ENCODE measurements around the gene SCEL.

SCEL gene

GRCh38 chr13:77563111-77563510, 27.6 kb downstream of the SCEL start:
- TF ChIP-seq REST (IDR thresholded peaks at IDR 0.05; ENCODE audit: insufficient read depth in 1 of 2, low read depth in 2 of 2, low read length in 2 of 2) = peak; percentile 74 to 92; a peak in 3 of 4 replicates
- TF ChIP-seq POLR2AphosphoS5 (IDR thresholded peaks at IDR 0.05; ENCODE audit: low read depth, low read length) = no peak

GRCh38 chr13:77565635-77566034, 30.1 kb downstream of the SCEL start:
- TF ChIP-seq FOXP2 (optimal IDR thresholded peaks at IDR 0.05; ENCODE audit: borderline replicate concordance, extremely low read depth, extremely low read length, insufficient read depth) = no peak
- no peak for TF ChIP-seq REST (IDR thresholded peaks at IDR 0.05; ENCODE audit: insufficient read depth in 1 of 2, low read depth in 2 of 2, low read length in 2 of 2)
- no peak for TF ChIP-seq SIN3A (IDR thresholded peaks at IDR 0.05; ENCODE audit: borderline replicate concordance, insufficient read depth, low read length)
- TF ChIP-seq POLR2AphosphoS5 (IDR thresholded peaks at IDR 0.05; ENCODE audit: low read depth, low read length) = no peak
- no peak for TF ChIP-seq TAF1 (IDR thresholded peaks at IDR 0.05; ENCODE audit: borderline replicate concordance, insufficient read depth, low read length)

- TF ChIP-seq SIN3A (IDR thresholded peaks at IDR 0.05; ENCODE audit: borderline replicate concordance, insufficient read depth, low read length) = no peak
- no peak for TF ChIP-seq FOXP2 (optimal IDR thresholded peaks at IDR 0.05; ENCODE audit: borderline replicate concordance, extremely low read depth, extremely low read length, insufficient read depth)
- TF ChIP-seq REST (IDR thresholded peaks at IDR 0.05; ENCODE audit: insufficient read depth in 1 of 2, low read depth in 2 of 2, low read length in 2 of 2) = no peak
- no peak for TF ChIP-seq TAF1 (IDR thresholded peaks at IDR 0.05; ENCODE audit: borderline replicate concordance, insufficient read depth, low read length)
These were observed 36.5 kb downstream of the SCEL start for GRCh38 chr13:77571956-77572355.

GRCh38 chr13:77574096-77574495, 38.6 kb downstream of the SCEL start:
- TF ChIP-seq POLR2AphosphoS5 (IDR thresholded peaks at IDR 0.05; ENCODE audit: low read depth, low read length) = no peak
- no peak for TF ChIP-seq TAF1 (IDR thresholded peaks at IDR 0.05; ENCODE audit: borderline replicate concordance, insufficient read depth, low read length)
- no peak for TF ChIP-seq REST (IDR thresholded peaks at IDR 0.05; ENCODE audit: insufficient read depth in 1 of 2, low read depth in 2 of 2, low read length in 2 of 2)
- TF ChIP-seq SIN3A (IDR thresholded peaks at IDR 0.05; ENCODE audit: borderline replicate concordance, insufficient read depth, low read length) = no peak
- TF ChIP-seq FOXP2 (optimal IDR thresholded peaks at IDR 0.05; ENCODE audit: borderline replicate concordance, extremely low read depth, extremely low read length, insufficient read depth) = no peak

GRCh38 chr13:77579959-77580358, 44.5 kb downstream of the SCEL start:
- no peak for TF ChIP-seq FOXP2 (optimal IDR thresholded peaks at IDR 0.05; ENCODE audit: borderline replicate concordance, extremely low read depth, extremely low read length, insufficient read depth)
- no peak for TF ChIP-seq REST (IDR thresholded peaks at IDR 0.05; ENCODE audit: insufficient read depth in 1 of 2, low read depth in 2 of 2, low read length in 2 of 2)
- no peak for TF ChIP-seq TAF1 (IDR thresholded peaks at IDR 0.05; ENCODE audit: borderline replicate concordance, insufficient read depth, low read length)
- TF ChIP-seq SIN3A (IDR thresholded peaks at IDR 0.05; ENCODE audit: borderline replicate concordance, insufficient read depth, low read length) = no peak
- TF ChIP-seq POLR2AphosphoS5 (IDR thresholded peaks at IDR 0.05; ENCODE audit: low read depth, low read length) = no peak

All from PFSK-1 (cell line).